A549 treated with ZK216348 at 1 μM for 4 hours (cell line): ENCODE results near the gene ZC3H12C. TPM values are rescaled to one million over a fixed set of nuclear protein-coding genes. Genes with fewer than 3 reads are reported as not detected.

ENCODE experiments used
- total RNA-seq: library from RNA; stranded (reverse); fragments of 200-300 nt; extraction: Qiagen RNA extraction; gene quantifications from 5 replicates; pipeline ENCODE4 v1.2.3, GENCODE V29; 2022; ENCODE audit warnings: low read depth

Gene ZC3H12C
- total RNA-seq, result 5.4 to 11.0 TPM (median 9.2 TPM) in 5 replicates

DNA sequence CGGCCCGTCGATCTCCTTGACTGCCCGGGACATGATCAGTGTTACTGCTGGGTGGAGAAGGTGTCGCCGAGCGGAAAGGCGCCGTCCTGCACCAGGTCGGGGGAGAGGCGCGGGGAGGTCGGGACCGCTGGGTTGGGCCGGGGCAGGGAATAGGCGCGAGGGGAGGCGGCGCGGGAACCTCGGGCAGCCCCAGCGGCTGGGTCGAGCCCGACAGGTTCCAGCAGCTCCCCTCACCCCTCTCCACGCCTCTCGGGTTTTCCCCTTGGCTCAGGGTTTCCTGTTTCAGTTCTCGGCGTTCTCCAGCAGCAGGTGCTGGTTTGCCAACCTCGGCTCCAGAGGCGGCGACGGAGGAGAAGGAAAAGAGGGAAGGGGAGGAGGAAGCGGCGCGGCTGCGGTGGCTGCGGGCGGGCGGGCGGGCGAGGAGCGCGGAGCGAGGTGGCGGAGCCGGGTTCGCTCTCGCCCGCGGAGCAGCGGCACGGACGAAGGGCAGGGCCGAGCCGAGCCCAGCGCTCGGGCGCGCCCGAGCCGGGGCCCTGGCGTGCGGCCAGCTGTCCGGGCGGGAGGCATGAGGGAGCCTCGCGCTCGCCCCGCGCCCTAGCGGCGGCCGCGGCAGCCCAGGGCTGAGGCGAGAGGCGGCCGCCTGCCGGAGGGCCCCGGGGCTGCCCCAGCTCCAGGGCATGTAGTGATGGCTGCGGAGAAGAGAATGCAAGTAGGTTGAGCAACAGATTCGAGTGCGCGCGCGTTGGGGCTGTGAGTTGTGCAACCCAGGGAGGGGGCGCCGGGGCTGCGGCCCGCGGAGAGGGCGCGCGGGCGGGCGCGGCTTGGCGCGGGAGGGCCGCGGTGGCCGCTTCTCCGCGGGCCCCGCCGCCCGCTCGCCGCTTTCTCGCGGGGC, at the start of gene ZC3H12C:
Gene ZC3H12C (plus strand): TSS at position 878 of the 892 bp plus-strand sequence. CDS start 20 bp downstream, outside the sequence.

Other genes starting within 250 kb of the ZC3H12C start
- 111 to 152 TPM (median 150 TPM) in 5 replicates for gene RDX, start 203.2 kb downstream of the ZC3H12C start, total RNA-seq